Measurements from ENCODE around the gene C6orf89. TPM values are rescaled to one million over a fixed set of nuclear protein-coding genes. Genes with fewer than 3 reads are reported as not detected.
"Not testable (repeated sequence)": the region's sequence is repeated elsewhere in the genome, so short reads cannot be mapped to it uniquely, and the experiment has no call there.

The C6orf89 gene
- total and polyA plus RNA-seq, 10 donors = 5.7 to 49.8 (median 34.7) TPM

- no peak overlapping the region for H3K4me3 ChIP-seq
- intact Hi-C loops (cut with DNase I; ENCODE audit: low total_unique reads) = no loop called here
- H3K9me3 ChIP-seq = no peaks in the 10 kb centered on the region
- no peaks in the 10 kb centered on the region for H3K4me1 ChIP-seq
- DNase-seq = no peak
- H3K27me3 ChIP-seq (replicated peaks in 1 of 7) = no peaks in the 10 kb centered on the region
- WGBS, 5 donors = 89 to 99% (median 93%) methylated on average over 4 of the region's 4 CpGs
- no peak overlapping the region for H3K27ac ChIP-seq
- TF ChIP-seq POLR2AphosphoS5 (IDR thresholded peaks at IDR 0.05) (no peak), POLR2A (IDR thresholded peaks at IDR 0.05) (no peak), CTCF (IDR thresholded peaks at IDR 0.05 in 8 of 11, conservative IDR thresholded peaks at IDR 0.05 in 3 of 11) (no peak)
- H3K36me3 ChIP-seq = no peaks in the 10 kb centered on the region
Measured at GRCh38 chr6:36938536-36938935, 52.8 kb downstream of the C6orf89 start.

- H3K9me3 ChIP-seq; H3K4me1 ChIP-seq; H3K27ac ChIP-seq; H3K36me3 ChIP-seq; H3K27me3 ChIP-seq (replicated peaks in 1 of 7); DNase-seq; H3K4me3 ChIP-seq; intact Hi-C loops (cut with DNase I; ENCODE audit: low total_unique reads): not testable (repeated sequence)
- WGBS, 5 donors = 70 to 88% (median 82%) methylated on average over 5 of the region's 5 CpGs
Measured at GRCh38 chr6:36939005-36939404, 53.3 kb downstream of the C6orf89 start.

GRCh38 chr6:36940027-36940426, 54.3 kb downstream of the C6orf89 start:
- no peak for DNase-seq
- Histone ChIP-seq H3K4me3 (no peak overlapping the region), H3K4me1 (no peaks in the 10 kb centered on the region), H3K27ac (no peak overlapping the region), H3K9me3 (no peaks in the 10 kb centered on the region), H3K36me3 (no peaks in the 10 kb centered on the region), H3K27me3 (replicated peaks in 1 of 7) (no peaks in the 10 kb centered on the region)
- no peak for TF ChIP-seq CTCF (IDR thresholded peaks at IDR 0.05 in 8 of 11, conservative IDR thresholded peaks at IDR 0.05 in 3 of 11)
- TF ChIP-seq POLR2A (IDR thresholded peaks at IDR 0.05) = no peak
- 89 to 94% (median 91%) methylated on average over 10 of the region's 10 CpGs for WGBS, 5 donors
- intact Hi-C loops (cut with DNase I; ENCODE audit: low total_unique reads) = no loop called here

- H3K9me3 ChIP-seq; H3K4me3 ChIP-seq; H3K36me3 ChIP-seq; H3K27me3 ChIP-seq (replicated peaks in 1 of 7); H3K27ac ChIP-seq; intact Hi-C loops (cut with DNase I; ENCODE audit: low total_unique reads); DNase-seq; H3K4me1 ChIP-seq: not testable (repeated sequence)
- 91 to 97% (median 96%) methylated on average over 8 to 40 of the region's 40 CpGs for WGBS, 5 donors
Measured at GRCh38 chr6:36941561-36941960, 55.8 kb downstream of the C6orf89 start.

- H3K9me3 ChIP-seq; H3K27me3 ChIP-seq (replicated peaks in 1 of 7); H3K4me3 ChIP-seq; H3K4me1 ChIP-seq; H3K27ac ChIP-seq; intact Hi-C loops (cut with DNase I; ENCODE audit: low total_unique reads); H3K36me3 ChIP-seq; DNase-seq: not testable (repeated sequence)
- WGBS, 5 donors = 64 to 83% (median 71%) methylated on average over 1 to 2 of the region's 2 CpGs; no CpG with 5 or more reads in 1 of the 5 donors
Measured at GRCh38 chr6:36942329-36942728, 56.6 kb downstream of the C6orf89 start.

- Histone ChIP-seq H3K27me3 (replicated peaks in 1 of 7) (no peaks in the 10 kb centered on the region), H3K9me3 (no peaks in the 10 kb centered on the region), H3K36me3 (no peaks in the 10 kb centered on the region), H3K4me1 (peaks cover 0 to 11% (median 0%) of the 10 kb centered on the region in 6 donors), H3K4me3 (no peak overlapping the region), H3K27ac (no peak overlapping the region)
- no peak for DNase-seq
- intact Hi-C loops (cut with DNase I; ENCODE audit: low total_unique reads) = no loop called here
- WGBS, 5 donors = 63 to 92% (median 76%) methylated on average over 5 of the region's 5 CpGs
- TF ChIP-seq POLR2AphosphoS5 (IDR thresholded peaks at IDR 0.05) (no peak), POLR2A (IDR thresholded peaks at IDR 0.05) (no peak)
Measured at GRCh38 chr6:36944650-36945049, 58.9 kb downstream of the C6orf89 start.
